ENCODE measurements around the gene ABCA8.
A peak's percentile ranks its signal among the peaks of the same experiment; 100 is the strongest.

ABCA8 gene

GRCh38 chr17:68870161-68870826 lies 84.9 kb downstream of the ABCA8 start:
- DNase-seq (ENCODE audit: low read depth): no peak

GRCh38 chr17:68868708-68869107 lies 86.5 kb downstream of the ABCA8 start:
- no peak for DNase-seq (ENCODE audit: low read depth)

GRCh38 chr17:68867759-68868516 lies 87.3 kb downstream of the ABCA8 start:
- no peak for DNase-seq (ENCODE audit: low read depth)

GRCh38 chr17:68865584-68865983 lies 89.6 kb downstream of the ABCA8 start:
- no peak for DNase-seq (ENCODE audit: low read depth)

GRCh38 chr17:68863091-68863652 lies 92.0 kb downstream of the ABCA8 start:
- DNase-seq (ENCODE audit: low read depth): no peak

GRCh38 chr17:68861602-68862001 lies 93.6 kb downstream of the ABCA8 start:
- no peak for DNase-seq (ENCODE audit: low read depth)

GRCh38 chr17:68860941-68861340 lies 94.3 kb downstream of the ABCA8 start:
- DNase-seq (ENCODE audit: low read depth): no peak

- DNase-seq (ENCODE audit: low read depth): no peak
Measured at GRCh38 chr17:68854452-68854851, 100.7 kb downstream of the ABCA8 start.

GRCh38 chr17:68853439-68853838 lies 101.8 kb downstream of the ABCA8 start:
- DNase-seq (ENCODE audit: low read depth): peak; percentile 11

GRCh38 chr17:68853036-68853435 lies 102.2 kb downstream of the ABCA8 start:
- DNase-seq (ENCODE audit: low read depth): no peak

GRCh38 chr17:68851890-68852289 lies 103.3 kb downstream of the ABCA8 start:
- DNase-seq (ENCODE audit: low read depth): no peak

GRCh38 chr17:68850749-68851510 lies 104.3 kb downstream of the ABCA8 start:
- DNase-seq (ENCODE audit: low read depth): peak; percentile 34

- DNase-seq (ENCODE audit: low read depth): peak; percentile 26
Measured at GRCh38 chr17:68849673-68850610, 105.2 kb downstream of the ABCA8 start.

- DNase-seq (ENCODE audit: low read depth): no peak
Measured at GRCh38 chr17:68847711-68848110, 107.5 kb downstream of the ABCA8 start.

GRCh38 chr17:68843522-68843921 lies 111.7 kb downstream of the ABCA8 start:
- peak; percentile 71 for DNase-seq (ENCODE audit: low read depth)

GRCh38 chr17:68840073-68840472 lies 115.1 kb downstream of the ABCA8 start:
- DNase-seq (ENCODE audit: low read depth): peak; percentile 84

- DNase-seq (ENCODE audit: low read depth): peak; percentile 78
Measured at GRCh38 chr17:68835071-68835470, 120.1 kb downstream of the ABCA8 start.

- no peak for DNase-seq (ENCODE audit: low read depth)
Measured at GRCh38 chr17:68834328-68834836, 120.8 kb downstream of the ABCA8 start.

GRCh38 chr17:68832109-68832802 lies 122.9 kb downstream of the ABCA8 start:
- DNase-seq (ENCODE audit: low read depth): peak; percentile 14

- DNase-seq (ENCODE audit: low read depth): no peak
Measured at GRCh38 chr17:68831170-68831569, 124.0 kb downstream of the ABCA8 start.

- DNase-seq (ENCODE audit: low read depth): no peak
Measured at GRCh38 chr17:68830313-68830712, 124.9 kb downstream of the ABCA8 start.
